Left colon (tissue), 2 donors: ENCODE data around the gene TKTL2. TPM values are rescaled to one million over a fixed set of nuclear protein-coding genes. Genes with fewer than 3 reads are reported as not detected.

Experiments used
- ATAC-seq: fragments of 200-7000 bp; cut with Tn5 transposase; one replicate; pipeline ENCODE4 v1.9.1; 2020; ENCODE audit warnings: mild to moderate bottlenecking, moderate library complexity
- DNase-seq, 2 donors: peaks; one replicate each; pipeline ENCODE4 v3.0.0-alpha.2; 2020
- intact Hi-C, 2 donors: fragments of 100-400 bp; cut with DNase I in 1 of 2; cut with micrococcal nuclease in 1 of 2; formaldehyde crosslinking; loops; one replicate each; pipeline versions ENCODE4 v1.11.2 to v1.14.0; 2022; cut with DNase I, micrococcal nuclease
- long read RNA-seq: library from polyadenylated mRNA; unstranded; transcript quantifications from one replicate; pipeline ENCODE4 v2.0.0, GENCODE V29; 2021
- total RNA-seq, 2 donors: library from RNA; stranded (reverse); fragmentation: NEBNext Ultra II Directional; extraction: Animal tissue kit (Norgen Biotek cat#: 25700); gene quantifications; one replicate each; pipeline ENCODE4 v1.2.1, GENCODE V29; 2021
- donor health status: DM: no; HTN: no; CAD: no.
- donor health status: DM: yes; HTN: yes; CAD: no.

Gene TKTL2, protein sequence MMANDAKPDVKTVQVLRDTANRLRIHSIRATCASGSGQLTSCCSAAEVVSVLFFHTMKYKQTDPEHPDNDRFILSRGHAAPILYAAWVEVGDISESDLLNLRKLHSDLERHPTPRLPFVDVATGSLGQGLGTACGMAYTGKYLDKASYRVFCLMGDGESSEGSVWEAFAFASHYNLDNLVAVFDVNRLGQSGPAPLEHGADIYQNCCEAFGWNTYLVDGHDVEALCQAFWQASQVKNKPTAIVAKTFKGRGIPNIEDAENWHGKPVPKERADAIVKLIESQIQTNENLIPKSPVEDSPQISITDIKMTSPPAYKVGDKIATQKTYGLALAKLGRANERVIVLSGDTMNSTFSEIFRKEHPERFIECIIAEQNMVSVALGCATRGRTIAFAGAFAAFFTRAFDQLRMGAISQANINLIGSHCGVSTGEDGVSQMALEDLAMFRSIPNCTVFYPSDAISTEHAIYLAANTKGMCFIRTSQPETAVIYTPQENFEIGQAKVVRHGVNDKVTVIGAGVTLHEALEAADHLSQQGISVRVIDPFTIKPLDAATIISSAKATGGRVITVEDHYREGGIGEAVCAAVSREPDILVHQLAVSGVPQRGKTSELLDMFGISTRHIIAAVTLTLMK
- total RNA-seq = not detected
- long read RNA-seq = 0 reads

DNA sequence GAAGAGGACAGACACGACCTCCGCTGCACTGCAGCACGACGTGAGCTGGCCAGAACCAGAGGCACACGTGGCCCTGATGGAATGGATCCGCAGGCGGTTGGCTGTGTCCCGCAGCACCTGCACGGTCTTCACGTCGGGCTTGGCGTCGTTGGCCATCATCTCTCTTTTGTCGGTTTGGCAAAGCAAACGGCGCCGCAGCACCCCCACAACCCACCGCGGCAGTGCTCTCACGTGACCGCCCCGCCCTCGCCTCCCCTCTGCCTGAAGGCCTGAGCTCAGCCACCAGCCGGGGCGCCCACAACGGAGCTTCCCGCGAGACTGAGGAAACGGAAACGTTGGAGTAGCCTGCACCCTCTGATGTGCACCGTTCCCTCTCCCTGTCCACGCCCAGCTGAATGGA lies at the start of gene TKTL2:
TKTL2 (minus strand) TSS at position 179 of the 400 bp plus-strand sequence; CDS start at position 159, 20 bp downstream.
- intact Hi-C loops = no loop called here
- DNase-seq = no peak
- no peak for ATAC-seq

GRCh38 chr4:163515198-163515597 lies 41.6 kb upstream of the TKTL2 start:
- intact Hi-C loops = no loop called here
- DNase-seq = no peak
- ATAC-seq = no peak

DNA sequence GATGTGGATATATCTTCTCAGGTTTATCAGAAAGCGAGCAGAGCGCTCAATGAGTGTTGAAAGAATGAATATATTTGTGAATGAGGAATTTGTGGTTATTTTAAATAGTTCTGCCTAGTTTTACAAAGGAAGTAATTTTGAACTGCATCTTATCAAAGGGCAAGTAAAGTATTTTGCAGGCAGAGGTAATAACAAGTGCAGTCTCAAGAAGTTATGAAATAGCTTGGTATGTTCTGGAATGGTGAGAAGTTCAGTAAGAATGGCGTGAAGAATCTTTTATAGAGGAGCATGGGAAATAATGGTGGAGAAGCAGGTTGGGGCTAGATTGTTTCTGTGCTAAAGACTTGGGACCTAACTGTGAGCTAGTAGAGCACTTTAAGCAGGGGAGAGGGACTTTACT lies 31.8 kb upstream of the TKTL2 start:
- ATAC-seq = no peak
- no peak for DNase-seq
- intact Hi-C loops = no loop called here

DNA sequence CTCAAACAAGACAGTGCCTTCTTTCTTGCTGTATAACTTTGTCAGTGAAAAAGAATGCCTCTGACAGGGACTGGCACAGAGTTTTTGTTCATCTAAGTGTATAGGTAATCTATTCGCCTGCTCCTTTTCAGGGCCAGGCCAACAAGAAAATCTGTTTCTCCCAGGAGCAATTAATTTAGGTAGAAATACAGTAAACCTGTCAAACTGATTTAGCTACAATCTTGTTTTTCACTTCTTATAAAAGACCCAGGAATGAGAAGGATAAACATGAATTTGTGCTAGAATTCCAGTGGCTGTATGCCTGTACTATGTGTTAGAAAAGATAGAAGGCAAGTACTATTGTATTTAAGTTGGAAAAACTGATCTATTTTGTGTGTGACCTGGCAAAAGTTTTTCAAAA lies 27.0 kb upstream of the TKTL2 start:
- no peak for ATAC-seq
- no peak for DNase-seq
- intact Hi-C loops = no loop called here

- no peak for DNase-seq
- no peak for ATAC-seq
- intact Hi-C loops = no loop called here
Measured at GRCh38 chr4:163495900-163496299, 22.3 kb upstream of the TKTL2 start.

DNA sequence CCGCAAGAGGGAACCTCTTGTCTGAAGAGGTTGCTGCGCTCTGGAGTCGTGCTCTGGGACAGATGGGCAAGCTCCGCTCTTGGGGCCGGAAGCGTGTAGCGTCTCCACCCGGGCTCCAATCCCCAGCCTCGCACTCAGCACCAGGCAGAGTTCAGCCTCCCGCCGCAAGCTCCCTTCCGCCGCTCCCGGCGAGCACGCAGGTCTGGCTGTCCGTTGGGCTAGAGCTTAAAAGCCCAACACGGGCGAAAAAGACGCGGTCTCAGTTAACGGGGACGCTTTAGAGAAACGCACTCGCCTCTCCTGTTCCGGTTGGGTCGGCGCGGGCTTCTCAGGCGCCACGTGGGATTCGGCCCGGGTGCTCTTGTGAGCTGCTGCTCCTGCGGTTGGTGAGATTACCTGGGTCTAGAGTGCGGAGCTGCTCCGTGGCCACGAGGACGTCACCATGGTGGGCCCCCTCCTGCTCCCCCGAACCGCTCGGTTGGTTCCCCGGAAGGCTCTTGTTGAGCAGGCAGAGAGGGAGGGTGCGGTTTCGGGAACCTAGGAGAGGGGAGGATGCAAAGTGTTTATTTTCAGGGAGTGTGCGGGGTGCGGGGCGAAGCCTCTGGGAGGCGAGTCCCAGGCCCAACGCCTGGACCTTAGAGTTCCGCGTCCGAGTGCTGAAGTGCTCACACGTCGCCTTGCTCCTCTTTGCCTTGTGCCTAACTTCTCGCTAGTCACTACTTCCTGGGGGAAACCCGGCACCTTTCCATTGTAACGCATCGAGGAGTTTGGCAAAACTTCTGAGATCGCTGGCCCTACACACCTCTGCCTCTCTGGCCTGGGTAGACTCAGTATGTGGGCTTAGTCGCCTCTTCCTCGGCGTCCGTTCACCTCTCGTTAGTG lies 21.0 kb upstream of the TKTL2 start, which contains the start of gene TMA16:
TMA16 (plus strand) TSS at position 331 of the 882 bp plus-strand sequence; CDS start at position 443, 112 bp downstream.
- ATAC-seq = peak; percentile 88
- intact Hi-C loops = no loop called here
- DNase-seq = peak; percentile 84 to 87

DNA sequence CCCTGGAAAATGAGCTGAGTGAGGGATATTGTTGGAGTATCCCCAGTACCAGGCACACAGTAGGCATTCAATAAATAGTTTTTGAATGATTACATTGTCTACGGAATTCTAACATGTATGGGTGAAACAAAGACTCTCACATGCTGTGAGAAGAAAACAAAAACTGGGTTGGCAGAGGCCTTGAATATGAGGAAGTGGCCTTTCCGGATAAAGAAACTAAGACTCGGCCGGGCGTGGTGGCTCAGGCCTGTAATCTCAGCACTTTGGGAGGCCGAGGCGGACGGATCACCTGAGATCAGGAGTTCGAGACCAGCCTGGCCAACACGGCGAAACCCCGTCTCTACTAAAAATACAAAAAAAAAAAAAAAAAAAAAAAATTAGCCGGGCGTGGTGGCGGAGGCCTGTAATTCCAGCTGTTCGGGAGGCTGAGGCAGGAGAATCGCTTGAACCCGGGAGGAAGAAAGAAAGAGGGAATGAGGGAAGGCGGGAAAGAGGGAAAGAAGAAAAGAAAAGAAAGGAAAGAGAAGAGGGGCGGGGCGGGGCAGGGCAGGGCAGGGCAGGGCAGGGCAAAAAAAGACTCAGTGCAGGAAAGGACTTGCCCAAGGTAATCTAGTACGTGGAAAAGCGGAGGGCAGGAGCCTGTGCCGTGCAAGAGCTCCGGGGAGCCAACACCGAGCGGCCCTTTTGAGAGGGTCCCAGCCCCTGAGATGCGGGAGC lies 20.2 kb upstream of the TKTL2 start:
- DNase-seq (peak; percentile 31 to 58), ATAC-seq (peak; percentile 54)
- intact Hi-C loops = no loop called here

GRCh38 chr4:163492951-163493504 lies 19.5 kb upstream of the TKTL2 start:
- intact Hi-C loops = no loop called here
- no peak for ATAC-seq

DNA sequence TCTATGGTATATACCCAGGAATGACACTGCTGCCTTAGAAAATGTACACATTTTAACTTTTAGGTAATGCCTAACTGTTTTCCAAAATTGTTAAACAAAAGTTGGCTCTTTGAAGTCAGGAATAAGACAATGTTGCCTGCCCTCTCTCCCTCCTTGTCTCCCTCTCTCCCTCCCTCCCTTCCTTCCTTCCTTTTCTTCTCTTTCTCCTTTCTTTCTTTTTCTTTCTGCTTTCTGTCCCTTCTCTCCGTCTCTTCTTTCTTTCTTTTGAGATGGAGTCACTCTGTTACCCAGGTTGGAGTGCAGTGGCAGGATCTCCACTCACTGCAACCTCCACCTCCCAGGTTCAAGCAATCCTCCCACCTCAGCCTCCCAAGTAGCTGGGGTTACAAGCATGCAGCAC lies 16.4 kb upstream of the TKTL2 start:
- DNase-seq = no peak
- no peak for ATAC-seq
- intact Hi-C loops = loop anchor here in 1 of 2 donors (10.0 kb wide), 1 partner anchor 55 kb away; no protein-coding TSS in a partner anchor

More at GRCh38 chr4:163492951-163493504, 19.5 kb upstream of the TKTL2 start:
- no peak for DNase-seq

- DNase-seq = no peak
- ATAC-seq = no peak
- intact Hi-C loops = loop anchor here in 1 of 2 donors (10.0 kb wide), 1 partner anchor 58 kb away; no protein-coding TSS in a partner anchor
Measured at GRCh38 chr4:163486321-163486720, 12.8 kb upstream of the TKTL2 start.

- intact Hi-C loops = loop anchor here in 1 of 2 donors (10.0 kb wide), 1 partner anchor 59 kb away; no protein-coding TSS in a partner anchor
- DNase-seq = no peak
- ATAC-seq = no peak
Measured at GRCh38 chr4:163485589-163485988, 12.0 kb upstream of the TKTL2 start.

DNA sequence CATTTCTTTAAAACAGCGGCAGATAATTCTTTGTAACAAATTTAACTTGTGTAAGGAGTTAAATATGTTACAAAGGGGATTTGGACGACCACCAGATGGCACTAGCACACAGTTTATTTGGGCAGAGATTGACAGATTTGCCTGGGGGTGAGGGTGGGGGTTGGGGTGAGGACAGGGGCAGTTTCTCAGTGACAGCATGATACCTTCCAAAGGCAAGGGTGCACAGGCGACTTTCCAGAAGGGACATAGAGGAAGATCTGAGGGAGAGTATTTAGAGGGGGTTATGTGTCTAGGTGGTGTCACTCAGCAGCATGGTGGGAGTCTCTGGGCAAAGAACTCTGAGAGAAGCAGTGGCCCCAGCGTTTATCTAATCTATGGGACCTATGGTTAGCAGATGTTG lies 11.4 kb upstream of the TKTL2 start:
- intact Hi-C loops = loop anchor here in 1 of 2 donors (10.0 kb wide), 1 partner anchor 60 kb away; no protein-coding TSS in a partner anchor
- no peak for ATAC-seq
- peak in 1 of 2 donors; percentile 58 for DNase-seq

- ATAC-seq (no peak), DNase-seq (no peak)
- intact Hi-C loops = loop anchor here in 1 of 2 donors (10.0 kb wide), 1 partner anchor 63 kb away; no protein-coding TSS in a partner anchor
Measured at GRCh38 chr4:163482190-163482589, 8.6 kb upstream of the TKTL2 start.

GRCh38 chr4:163476761-163477438 lies 3.3 kb upstream of the TKTL2 start:
- DNase-seq (no peak), ATAC-seq (no peak)
- intact Hi-C loops = no loop called here

DNA sequence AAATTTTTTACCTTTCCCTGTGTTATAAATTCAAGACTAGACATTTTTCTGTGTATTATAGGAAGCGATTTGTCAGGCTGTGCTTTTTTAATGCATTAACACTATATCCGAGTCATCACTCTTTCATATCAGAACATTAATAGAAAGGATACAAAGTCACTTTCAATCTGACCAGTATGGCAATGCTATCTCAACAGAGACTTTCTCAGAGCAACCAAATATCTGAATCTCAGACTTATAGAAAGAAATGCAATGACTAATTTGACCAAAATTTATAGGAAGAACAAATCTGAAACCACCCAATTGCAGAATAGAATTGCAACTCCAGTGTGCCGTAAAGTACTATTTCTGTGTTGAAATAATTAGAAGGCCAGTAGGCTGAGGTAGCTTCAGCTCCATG lies 473 bp upstream of the TKTL2 start:
- intact Hi-C loops = no loop called here
- DNase-seq (no peak), ATAC-seq (no peak)

DNA sequence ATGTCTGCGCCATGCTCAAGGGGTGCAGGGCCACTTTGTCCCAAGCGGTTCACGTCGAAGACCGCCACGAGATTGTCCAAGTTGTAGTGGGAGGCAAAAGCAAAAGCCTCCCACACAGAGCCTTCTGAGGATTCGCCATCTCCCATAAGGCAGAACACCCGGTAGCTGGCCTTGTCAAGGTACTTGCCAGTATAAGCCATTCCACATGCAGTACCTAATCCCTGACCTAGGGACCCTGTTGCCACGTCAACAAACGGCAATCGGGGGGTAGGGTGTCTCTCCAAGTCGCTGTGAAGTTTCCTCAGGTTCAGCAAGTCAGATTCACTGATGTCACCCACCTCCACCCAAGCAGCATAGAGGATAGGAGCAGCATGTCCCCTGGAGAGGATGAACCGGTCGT lies 424 bp downstream of the TKTL2 start:
- intact Hi-C loops = no loop called here
- no peak for DNase-seq
- ATAC-seq = no peak

GRCh38 chr4:163470391-163470790 lies 3.2 kb downstream of the TKTL2 start:
- intact Hi-C loops = no loop called here
- DNase-seq (no peak), ATAC-seq (no peak)
